Activated CD4-positive, alpha-beta T cell treated with anti-CD3 and anti-CD28 coated beads, Interleukin-2, amount 50 U/mL, for 16 hours (primary cell): ENCODE results near the gene IGF2BP2.
A peak's percentile ranks its signal among the peaks of the same experiment; 100 is the strongest.

Experiments
- DNase-seq: peaks from one replicate; pipeline ENCODE4 v3.0.0-alpha.2; 2020

The IGF2BP2 gene

DNA sequence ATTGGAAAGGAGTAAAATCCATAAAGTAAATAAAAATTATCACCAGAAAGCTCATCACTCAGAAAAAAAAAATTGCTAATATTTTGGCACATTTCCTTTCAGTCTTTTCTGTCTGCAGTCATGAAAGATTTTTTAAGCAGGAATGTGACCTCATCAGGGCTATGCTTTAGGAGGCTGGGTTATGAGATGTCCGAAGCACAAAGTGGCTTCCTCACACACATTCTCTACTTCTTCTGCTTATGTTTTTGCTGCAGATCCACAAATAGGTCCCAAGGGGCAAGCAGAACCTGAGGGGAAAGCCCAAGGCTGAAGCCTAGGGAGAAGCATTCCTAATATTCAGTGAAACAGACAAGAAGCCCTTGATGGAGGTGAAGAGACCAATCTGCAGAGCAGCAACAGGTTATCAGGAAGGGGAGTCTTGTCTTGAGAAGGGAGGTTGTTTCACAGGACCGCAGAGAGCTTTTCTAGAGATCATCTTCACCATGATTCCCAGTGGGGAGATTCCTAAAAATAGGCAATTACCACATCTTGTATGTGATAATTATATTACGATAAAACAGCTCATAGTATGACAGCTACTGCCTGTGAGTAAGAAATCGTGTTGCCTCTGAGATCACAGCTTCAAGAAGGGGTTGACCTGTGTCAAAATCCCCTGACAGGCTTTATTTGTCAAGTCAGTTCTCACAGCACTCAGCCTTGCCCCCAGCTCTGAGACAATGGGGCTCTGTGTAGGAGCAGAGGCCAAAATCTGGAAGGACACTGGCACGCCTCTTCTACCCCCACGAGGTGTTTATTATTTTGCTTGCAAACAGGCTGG lies 60.5 kb downstream of the IGF2BP2 start:
- no peak for DNase-seq

DNA sequence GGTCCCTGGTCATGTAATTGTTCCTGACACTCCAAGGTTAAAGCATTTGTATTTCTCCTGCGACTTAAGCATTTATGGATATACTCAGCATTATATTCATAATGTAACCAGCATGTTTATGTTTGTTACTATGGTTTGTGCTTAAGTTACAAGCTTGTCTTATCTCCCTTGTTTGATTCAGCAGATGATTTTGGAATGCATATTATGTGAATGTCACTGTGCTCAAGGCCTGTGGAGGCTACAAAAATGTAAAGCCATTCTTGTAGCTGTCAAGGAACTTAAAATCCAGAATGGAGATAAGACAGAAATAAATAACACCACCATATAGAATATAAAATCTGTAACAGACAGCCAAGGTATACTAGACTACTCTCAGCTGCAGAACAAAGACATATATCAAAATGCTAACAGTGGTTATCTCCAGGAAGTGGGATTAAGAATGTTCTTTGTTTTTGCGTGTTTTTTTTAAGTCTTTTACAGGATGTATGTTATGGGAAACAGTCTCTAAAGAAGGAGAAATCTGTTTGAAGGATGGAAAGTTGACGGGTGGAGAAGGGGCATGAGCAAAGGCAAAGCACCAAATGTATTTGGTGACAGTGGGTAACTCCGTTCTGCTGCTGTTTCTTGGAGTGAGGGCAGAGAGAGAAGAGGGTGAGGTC lies 61.4 kb downstream of the IGF2BP2 start:
- no peak for DNase-seq

DNA sequence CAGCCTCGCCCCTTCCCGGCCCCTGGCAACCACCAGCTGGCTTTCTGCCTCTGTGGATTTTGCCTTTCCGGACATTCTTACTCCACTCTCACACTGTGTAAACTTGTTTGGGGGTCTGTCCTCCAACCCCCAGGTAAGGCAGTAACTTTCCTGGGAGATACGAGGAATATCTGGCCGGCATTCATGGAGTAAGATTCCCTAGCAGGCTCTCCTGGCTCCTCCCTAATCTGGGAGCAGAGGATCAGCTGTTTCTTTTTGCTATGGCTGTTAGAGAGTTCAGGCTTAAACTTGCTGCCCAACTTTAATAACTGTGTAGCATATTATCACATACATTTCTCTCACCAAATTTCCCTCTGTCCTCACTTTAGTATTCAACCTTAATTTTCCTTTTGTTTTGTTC lies 64.3 kb downstream of the IGF2BP2 start:
- DNase-seq = no peak

DNA sequence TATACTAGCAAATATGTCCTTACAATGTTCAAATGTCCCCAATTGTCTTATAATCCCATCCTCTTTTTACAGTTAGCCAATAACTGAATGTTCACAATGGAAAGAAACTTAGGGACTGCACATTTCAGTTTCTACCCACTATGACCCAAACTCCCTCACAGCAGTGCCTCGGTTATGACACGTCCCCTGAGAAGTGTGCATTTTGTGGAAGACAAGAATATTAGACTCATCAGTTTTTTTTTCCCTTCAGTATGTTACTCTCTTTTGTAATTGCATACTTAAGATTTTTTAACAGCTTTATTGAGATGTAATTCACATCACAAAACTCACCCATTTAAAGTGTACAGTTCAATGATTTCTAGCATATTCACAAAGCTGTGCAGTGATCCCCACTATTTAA lies 64.8 kb downstream of the IGF2BP2 start:
- no peak for DNase-seq

DNA sequence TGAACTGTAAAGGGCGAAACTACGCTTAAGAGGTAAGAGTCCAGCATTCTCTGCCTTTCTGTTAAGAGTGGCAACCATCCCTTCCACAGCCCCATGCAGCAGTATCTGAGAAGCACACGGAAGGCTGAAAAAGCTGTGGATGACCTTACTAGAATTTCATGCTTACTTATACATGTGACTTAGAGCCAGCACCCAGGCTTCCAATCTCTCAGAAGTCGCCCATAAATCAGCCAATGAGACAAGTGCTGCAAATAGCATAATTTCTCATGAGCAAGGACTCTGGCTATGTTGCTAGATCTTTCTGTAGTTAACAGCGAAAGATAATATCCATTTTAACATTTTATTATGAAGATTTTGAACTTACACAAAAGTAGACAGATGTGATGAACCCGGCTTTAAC lies 65.3 kb downstream of the IGF2BP2 start:
- DNase-seq = no peak

DNA sequence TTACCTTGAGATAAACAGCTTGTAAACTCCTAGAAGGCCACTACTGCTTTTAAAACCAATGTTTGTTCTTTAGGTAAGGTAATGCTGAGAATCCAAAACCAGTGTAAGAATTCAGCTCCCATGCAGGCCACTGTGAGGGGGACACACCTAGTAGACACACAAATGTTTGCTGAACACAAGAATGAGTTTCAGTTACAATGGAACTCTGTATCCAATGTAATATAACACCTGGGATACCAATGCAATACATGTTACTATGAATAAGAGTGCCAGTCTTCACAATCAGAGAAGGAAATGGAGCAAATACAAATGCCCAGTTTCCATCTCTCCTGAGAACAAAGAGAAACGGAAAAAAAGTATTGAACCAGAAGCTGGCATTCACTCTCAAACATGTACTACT lies 65.9 kb downstream of the IGF2BP2 start:
- DNase-seq = no peak

DNA sequence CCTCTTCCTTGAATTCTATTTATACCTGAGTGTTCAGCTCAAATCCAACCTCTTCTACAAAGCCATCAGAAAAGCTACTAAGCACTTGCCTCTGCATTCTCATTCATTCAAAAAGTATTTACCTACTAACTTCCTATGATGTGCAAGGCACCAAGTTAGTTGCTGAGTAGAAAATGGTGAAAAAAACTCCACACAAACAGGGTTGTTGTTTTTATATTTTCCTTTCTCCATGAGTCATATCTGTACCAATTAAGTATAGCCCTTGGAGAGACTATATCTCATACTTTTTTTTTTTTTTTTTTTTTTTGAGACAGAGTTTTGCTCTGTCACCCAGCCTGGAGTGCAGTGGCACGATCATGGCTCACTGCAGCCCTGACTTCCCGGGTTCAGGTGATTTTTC lies 67.7 kb downstream of the IGF2BP2 start:
- no peak for DNase-seq

DNA sequence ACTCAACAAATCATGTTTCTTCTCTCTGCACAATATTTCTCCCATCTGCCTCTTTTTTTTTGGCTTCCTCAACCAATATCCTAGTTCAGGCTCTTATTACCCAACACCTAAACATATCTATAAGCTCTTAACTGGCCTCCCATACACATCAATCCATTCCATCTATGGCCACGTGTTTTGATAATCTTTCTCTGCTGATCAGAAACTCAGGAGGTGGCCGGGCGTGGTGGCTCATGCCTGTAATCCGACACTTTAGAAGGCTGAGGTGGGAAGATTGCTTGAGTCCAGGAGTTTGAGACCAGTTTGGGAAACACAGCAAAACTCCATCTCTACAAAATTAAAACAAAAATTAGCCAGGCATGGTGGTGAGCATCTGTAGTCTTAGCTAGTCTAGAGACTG lies 68.4 kb downstream of the IGF2BP2 start:
- no peak for DNase-seq

DNA sequence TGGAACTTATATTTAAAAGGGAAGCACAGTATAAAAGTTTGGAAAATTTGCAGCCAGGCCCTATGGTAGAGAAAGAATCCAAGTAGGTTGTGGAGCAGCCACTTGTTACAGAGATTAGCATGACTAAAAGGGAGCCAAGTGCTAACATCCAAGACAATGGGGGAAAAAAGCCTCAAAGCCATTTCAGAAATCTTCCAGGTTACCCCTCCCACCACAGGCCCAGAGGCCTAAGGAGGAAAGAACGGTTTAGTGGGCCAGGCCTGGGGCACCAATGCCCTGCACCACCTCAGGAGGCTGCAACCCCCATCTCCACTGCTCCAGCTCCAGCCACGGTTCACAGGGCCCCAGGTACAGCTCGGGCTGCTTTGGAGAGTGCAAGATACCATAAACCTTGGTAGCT lies 69.9 kb downstream of the IGF2BP2 start:
- DNase-seq = no peak

DNA sequence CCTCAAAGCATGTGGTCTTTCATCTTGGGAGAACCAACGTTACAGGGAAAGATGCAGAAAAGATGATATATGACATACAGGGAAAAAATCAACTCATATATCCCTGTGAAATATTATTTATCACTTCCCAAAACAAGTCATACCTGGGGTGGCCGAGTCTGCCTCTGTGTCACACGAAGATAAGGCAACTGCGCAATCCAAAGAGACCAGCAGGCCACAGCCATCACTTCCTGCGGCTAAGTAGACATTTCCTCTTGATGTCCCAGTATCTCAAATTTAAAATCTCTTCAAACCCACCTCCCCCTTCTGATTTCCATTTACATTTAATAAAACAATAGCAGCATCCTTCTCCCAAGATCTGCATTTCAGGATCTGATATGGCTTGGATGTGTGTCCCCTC lies 71.5 kb downstream of the IGF2BP2 start:
- no peak for DNase-seq

DNA sequence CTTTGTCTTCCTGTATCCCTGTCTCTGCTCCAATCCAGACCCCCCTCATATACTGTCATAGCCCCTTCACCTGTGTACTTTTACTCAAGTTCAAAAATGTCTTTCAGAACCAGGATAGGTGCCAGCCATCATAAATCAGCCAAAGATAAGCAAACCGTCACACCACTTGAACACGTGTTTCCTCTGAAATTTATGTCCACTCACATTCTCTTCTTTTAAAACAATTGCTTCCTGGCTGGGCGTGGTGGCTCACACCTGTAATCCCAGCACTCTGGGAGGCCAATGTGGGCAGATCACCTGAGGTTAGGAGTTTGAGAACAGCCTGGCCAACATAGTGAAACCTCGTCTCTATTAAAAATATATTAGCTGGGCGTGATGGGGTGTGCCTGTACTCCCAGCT lies 74.1 kb downstream of the IGF2BP2 start:
- DNase-seq = no peak

DNA sequence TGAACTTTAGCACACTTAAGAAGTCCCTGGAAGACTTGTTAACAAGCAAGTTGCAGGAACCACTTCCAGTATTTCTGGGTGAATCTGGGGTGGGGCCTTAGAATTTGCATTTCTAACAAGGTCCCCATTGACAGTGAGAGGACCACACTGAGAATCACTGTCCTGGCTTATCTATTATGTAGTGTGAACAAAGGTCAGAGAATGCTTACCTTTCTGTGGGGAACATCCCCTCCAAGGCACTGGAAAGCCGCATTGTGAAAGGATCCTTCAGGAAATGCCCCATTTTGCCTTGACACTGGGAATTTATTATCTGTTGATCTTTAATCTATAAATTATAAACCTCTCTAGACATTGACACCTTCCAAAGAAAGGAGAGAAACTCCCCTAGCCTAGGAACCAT lies 74.8 kb downstream of the IGF2BP2 start:
- DNase-seq = no peak

DNA sequence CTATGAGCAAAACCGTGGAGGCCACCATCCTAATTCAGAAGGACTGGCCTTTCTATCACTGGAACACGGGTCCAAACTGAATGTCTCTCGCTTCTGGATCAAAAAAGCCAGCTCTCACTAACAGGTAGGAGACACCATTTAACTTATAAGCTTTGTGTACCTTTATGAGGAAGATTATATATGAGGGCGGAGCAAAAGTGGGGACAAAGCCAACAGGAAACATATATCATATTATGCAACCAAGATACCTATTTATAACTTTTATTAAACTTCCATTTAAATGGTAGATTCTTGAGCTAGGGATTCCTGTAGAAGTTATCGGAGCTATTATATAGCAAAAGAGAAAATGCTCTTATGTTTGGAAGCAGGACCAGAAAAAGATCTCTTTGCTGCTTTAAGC lies 78.4 kb downstream of the IGF2BP2 start:
- DNase-seq = no peak

DNA sequence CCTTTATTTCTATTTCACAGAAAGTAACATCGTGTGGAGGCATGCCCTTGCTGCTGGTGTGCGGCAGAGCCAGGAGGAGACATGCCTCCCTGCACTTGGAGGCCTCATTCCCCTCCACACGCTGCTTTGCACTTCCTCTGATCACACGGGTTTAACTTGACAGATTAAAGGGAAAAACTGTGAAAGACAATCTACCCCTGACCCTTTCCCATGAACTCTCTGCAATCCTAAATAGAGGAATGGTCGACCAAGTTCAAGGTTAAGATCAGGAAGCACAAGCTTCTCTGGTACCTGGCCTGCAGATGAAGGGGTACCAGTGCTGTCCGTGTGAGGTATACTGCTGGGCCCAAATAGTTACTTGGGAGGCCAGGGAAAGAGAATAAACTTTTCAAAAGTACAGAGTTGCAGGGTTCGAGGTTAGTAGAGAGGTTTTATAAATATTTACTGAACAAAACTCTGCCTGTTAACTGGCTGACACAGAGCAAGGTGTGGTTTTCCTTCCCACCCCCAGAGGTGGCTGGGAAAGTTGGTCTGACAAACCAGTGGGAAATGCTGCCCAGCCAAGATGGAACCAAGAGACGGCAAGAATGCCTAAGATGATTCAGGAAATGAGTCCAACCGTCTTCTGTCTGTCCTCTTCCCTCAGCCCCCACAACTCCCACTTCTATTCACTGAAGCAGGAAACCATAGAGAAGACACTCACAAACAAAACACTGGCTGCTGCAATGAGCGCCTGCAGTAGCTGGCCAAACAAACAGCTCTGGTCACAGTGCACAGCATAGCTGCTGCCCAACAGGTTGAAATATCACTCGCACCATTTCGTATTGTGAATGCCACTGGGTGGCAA lies 79.6 kb downstream of the IGF2BP2 start:
- no peak for DNase-seq

DNA sequence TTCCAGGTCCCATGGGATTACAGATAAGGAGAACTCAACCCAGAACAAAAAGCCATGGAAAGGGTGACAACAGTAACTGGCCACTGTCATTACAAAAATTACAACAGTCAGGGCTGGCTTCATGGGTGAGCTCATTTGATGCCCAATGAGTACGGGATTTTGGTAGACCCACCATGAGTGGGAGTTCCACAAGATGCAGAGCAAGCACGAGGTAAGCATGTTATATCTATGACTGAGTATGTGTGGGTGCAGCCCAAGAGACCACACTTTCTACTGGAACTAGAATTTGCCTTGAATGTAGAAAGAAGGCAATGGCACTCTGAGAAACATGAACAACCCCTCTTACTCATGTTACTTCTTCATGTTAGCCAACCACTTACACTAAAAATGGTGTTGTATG lies 83.3 kb downstream of the IGF2BP2 start:
- DNase-seq = no peak

DNA sequence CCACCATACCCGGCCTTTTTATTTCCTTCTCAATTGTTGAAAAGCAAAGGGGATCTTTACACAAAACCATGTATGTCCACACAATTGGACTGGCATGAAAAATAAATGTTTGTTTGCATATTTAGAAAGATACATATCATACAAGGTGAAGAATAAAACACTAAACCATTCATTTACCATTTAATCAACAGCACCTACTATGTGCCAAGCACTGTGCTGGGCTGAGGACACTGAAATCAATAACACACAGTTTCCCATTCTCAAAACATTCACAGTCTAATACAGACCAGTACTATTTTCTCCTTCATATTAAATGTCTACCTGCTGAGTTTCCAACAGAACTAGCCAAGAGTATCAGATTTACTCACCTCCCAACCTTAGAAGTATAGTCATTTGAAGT lies 84.7 kb downstream of the IGF2BP2 start:
- no peak for DNase-seq

DNA sequence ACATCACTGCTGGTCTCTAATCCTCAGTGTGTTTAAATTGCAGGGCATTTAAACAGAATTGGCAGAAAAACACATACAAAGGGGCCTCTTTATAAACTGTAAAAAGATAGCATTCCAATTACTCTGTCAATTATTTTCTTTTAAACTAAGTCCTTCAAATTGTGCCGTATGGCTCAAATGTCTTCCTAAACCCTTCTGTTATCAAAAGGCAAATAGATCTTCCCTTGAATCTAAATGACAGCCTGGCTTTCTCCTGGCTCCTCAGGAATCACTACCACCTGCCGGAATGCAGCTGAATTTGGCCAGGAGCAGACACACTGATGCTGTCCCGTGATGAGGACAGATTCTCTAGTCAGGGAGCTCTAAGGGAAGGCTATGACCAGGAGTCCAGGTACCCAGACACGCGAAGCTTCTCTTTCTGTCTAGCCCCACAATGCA lies 85.6 kb downstream of the IGF2BP2 start:
- no peak for DNase-seq

DNA sequence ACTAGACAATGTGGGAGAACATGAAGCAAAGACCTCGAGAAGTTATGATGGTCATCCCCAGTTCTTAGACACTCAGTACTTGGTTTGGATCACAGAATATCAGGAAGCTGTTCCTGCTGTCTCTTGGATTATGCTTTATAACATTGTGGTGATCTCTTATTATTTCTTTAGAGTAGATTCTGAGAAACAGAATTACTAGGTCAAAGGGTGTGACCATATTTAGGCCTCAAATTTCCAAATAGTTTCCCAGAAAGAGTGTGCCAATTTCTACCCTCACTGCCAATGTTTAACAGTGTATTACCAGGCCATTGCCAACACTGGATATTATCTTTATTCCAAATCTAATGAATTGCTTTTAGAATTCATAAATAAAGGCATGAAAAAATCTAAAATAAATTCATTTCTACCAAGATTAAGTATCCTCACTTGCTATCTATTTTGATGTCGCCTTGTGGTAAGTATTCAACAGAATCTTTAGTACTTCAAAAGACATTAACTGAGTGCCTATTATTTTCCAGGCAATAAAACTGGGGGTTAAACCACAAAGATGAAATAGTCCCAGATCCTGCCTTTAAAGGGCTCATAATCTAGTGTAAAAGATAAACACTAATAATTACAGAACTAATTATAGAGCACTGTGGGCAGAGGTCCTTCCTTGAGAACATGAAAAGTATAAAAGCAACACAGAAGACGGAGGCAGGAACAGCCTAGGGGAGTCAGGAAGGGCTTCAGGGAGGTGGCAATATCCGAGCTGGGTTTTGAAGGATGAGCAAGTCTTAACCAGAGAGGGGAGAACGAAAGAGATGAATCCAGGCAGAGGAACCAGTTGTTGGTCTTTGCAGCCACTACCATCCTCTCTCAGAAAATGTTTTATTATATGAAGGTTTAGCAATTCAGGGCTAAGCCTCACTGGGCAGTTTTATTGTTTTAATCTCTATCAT lies 86.8 kb downstream of the IGF2BP2 start:
- DNase-seq = no peak

DNA sequence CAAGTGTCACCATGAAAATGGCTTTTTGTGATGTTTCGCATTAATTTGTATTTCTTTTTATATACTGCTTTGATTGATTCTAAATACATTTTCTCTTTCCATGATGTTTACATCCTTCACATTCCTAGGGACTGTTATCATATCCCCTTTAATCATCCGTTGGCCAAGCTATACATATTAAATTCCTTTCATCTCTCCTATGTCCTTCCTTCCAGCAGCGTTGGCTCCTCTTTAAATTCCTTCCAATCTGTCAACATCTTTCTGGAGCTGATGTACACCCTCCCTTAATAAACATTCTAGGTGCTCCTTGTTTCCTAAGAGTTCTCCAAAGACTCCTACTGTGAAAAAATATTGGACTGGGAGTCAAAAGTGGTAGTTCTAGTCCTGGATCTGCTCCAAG lies 87.8 kb downstream of the IGF2BP2 start:
- no peak for DNase-seq

DNA sequence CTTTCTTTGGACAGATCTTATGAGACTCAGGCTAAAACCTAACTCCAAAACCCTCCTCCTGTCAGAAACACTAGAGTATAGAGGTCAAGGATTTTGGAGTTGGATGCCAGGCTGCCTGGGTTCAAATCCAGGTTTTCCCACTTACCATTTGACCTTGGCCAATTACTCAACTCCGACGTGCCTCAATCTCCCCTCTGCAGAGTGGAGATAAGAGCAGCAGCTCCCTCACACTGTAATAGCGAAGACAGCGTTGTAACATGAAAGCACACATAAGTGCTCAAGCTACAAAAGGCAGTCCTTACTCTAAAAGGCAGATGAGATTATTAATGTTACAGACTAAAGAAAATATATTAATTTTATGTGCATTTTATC lies 90.1 kb downstream of the IGF2BP2 start:
- DNase-seq = no peak

DNA sequence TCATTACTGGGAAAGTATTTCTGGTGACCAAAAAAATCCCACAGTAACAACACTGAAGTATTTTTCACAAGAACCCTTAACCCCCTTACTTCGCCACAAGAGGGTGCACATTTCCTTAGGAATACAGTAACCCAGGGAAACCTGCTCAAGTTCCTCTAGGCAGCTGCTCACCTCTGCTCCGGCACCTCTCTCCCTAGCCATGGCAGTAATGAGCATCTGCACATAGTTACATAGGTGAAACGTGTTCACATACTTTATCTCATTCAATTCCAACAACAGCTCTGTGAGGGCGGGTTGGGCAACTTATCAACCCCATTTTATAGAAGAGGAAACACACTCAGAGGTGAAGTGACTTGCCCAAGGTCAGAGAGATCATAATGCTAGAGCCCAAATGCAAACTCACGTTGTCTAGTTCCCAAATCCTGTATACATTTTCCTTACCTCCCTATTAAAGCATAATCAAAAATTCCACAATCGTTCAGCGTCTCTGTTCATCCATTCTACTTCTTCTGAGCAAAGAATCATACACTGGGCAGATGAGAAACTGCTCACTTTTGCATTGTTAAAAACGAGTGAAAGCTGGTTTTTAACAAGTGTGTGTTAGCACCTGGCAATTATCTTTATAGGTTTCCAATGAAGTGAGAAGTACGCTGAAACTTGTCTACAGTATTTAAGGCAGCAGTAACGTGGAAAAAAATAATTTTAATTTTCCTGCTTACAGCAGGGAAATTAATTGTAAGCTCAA lies 90.7 kb downstream of the IGF2BP2 start:
- peak; percentile 27 for DNase-seq

DNA sequence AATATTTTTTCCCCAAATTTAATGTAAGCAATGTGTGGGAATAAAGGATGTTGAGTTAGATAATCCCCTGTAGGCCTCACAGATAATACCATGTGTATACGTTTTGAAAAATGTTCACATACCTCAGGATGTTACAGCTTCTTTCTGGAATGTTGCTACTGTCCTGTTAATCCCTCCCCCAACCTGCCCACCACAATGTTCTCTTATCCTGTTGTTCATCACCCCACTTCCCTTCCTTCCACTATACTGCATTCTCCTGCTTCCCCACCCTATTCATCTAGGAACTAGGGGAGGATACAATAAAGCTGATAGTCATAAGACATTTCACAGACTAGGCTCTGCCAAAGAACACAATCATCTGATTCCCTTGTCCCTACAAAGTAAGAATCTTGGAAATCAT lies 92.1 kb downstream of the IGF2BP2 start:
- no peak for DNase-seq
